ENCODE data around the gene TIMP3.

The TIMP3 gene

DNA sequence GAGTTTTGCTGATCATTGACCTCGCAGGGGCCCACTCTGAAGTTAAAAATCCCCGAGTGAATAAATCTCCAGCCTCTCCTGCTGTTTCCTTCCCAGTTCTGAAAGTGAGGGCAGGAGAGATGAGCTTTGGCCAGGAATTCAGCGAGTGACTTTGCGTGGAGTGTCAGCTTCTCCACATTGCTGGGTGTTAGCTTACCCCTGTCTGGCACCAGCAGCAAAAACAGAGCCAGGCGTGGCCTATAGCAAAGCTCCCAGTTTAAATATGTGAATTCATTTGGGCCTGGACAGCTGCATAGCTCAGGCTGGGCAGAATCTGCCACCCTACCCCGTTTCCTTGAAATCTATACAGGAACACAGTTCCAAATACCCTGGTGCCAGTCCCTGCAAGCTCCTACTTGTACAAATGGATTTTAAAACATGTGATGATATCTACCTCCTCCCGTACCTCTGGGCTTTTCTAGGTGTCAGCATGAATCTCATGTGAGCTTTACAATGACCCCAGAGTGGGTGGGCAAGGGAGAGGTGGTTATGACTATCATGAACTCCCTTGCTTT is 25.6 kb downstream of the TIMP3 start:
- no peak for DNase-seq (ENCODE audit: low read depth in 2 of 2, low spot score in 1 of 2)

- no peak for DNase-seq (ENCODE audit: low read depth in 2 of 2, low spot score in 1 of 2)
Measured at GRCh38 chr22:32828150-32828549, 26.6 kb downstream of the TIMP3 start.

- no peak for DNase-seq (ENCODE audit: low read depth in 2 of 2, low spot score in 1 of 2)
Measured at GRCh38 chr22:32828561-32828960, 27.1 kb downstream of the TIMP3 start.

GRCh38 chr22:32829451-32829851 is 27.9 kb downstream of the TIMP3 start:
- no peak for DNase-seq (ENCODE audit: low read depth in 2 of 2, low spot score in 1 of 2)

DNA sequence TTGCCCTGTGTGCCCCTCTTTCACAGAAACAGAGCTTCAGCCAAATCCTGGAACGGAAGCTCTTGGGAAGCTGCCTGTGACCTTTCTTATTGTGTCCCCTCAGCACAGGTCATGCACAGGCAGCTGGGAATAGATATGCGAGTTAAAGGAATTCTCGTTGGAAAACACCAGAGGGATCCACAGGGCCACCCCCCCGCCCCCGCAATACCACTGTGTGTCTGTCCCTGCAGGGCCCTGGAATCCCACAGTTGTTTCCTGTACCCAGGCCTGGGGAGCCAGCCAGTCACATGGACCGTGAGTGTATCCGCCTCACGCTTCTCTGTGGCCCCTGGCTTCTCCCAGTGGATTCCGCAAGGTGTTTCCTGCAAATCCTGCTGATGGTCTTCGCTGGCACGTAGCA is 29.0 kb downstream of the TIMP3 start:
- no peak for DNase-seq (ENCODE audit: low read depth in 2 of 2, low spot score in 1 of 2)

DNA sequence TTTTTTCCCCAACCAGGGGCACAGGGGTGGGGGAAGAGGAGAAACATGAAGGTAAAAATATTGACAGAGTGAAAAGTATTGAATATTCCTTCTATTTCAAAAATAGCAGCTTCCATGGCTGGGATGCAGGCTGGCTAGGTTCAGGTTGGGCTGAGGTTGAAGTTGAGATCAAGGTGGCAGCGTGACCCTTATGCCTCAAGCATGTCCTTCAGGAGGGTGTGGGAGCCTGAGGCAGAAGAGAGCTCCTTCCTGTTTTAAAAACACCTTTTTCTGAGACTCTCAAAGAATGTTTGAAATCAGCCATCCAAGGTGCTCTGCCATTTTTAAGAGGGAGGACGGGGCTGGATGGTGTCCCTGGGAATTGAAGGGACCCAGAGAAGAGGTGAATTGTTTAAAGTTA is 29.5 kb downstream of the TIMP3 start:
- no peak for DNase-seq (ENCODE audit: low read depth in 2 of 2, low spot score in 1 of 2)

GRCh38 chr22:32831584-32831983 is 30.1 kb downstream of the TIMP3 start:
- DNase-seq (ENCODE audit: low read depth in 2 of 2, low spot score in 1 of 2), result no peak

- no peak for DNase-seq (ENCODE audit: low read depth in 2 of 2, low spot score in 1 of 2)
Measured at GRCh38 chr22:32832174-32832573, 30.7 kb downstream of the TIMP3 start.

DNA sequence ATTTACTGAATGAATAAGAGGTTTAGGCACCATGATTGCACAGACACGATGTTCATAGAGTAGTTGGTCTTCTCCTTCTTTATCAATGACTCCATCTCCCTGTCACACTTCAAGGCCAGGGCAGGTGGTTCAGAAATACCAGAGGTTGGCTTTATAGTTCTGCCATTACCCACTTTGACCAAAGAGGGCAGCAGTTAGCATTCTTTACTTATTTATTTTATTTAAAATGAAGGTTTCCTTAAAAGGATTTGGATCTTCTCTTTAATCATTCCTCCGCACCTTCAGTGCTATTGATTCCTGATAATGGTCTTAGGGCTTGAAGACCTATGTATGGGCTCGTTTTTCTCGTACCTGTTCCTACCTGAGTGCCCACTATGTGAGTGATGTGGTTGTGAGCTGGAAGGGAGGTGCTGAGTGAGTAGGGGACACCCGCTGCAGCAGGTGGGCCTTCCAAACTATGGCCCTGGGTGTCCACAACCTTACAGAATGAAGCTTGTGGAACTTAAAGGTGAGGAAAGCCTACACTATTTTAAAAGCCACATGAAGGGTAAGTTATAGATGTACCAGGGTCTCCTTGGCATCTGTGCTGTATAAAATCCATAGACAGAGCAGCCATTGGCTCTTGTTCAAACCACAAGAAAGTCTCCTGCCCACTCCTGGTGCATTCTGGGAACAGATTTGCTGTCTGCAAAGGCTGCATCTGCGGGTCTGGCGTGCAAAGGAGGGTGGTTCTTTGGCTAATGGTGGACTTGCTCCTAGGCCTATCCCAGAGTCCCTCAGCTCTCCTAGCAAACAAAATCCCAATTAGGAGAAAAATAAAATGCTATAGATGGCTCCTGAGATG is 35.0 kb downstream of the TIMP3 start:
- DNase-seq (ENCODE audit: low read depth in 2 of 2, low spot score in 1 of 2), result no peak

DNA sequence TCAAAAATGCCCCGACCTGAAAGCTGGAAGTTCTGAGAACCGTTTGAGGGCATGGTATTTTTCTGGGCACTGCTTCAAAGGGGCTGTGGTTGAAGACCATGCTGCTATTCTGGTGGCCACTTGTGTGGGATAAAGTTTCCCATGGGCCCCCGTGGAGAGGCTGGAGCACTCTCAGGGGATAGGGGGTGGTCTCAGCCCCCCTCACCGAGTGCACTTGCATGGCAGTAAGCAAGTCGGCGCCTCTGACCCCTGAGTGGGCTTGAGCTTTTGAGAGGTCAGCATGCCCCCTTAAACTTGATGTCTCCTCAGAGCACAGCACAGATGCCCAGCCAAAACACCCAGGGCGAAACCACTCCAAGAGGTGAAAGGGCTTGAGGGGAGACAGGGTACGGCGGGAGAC is 35.6 kb downstream of the TIMP3 start:
- no peak for DNase-seq (ENCODE audit: low read depth in 2 of 2, low spot score in 1 of 2)

- no peak for DNase-seq (ENCODE audit: low read depth in 2 of 2, low spot score in 1 of 2)
Measured at GRCh38 chr22:32837803-32838202, 36.3 kb downstream of the TIMP3 start.

- no peak for DNase-seq (ENCODE audit: low read depth in 2 of 2, low spot score in 1 of 2)
Measured at GRCh38 chr22:32839831-32840584, 38.5 kb downstream of the TIMP3 start.

GRCh38 chr22:32841175-32841574 is 39.7 kb downstream of the TIMP3 start:
- no peak for DNase-seq (ENCODE audit: low read depth in 2 of 2, low spot score in 1 of 2)

GRCh38 chr22:32842486-32842885 is 41.0 kb downstream of the TIMP3 start:
- no peak for DNase-seq (ENCODE audit: low read depth in 2 of 2, low spot score in 1 of 2)

DNA sequence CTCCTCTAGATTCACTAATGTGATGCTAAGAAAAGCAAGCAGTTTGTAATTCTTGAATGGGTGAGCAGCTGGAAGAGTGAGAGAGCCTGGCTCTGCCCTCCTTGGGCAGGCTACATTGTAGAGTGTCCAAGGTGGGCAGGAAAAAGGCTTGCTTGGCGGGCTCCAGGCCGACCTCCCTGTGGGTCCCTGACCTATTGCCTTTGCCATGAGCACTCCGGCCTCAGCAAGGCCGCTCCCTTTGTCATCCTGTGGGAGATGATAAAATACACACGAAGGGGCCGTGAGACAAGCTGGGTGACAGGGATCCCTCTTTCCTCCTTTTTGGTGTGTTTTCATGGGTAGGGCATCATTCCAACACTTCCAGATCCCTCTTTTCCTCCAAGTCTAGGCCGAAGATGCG is 41.8 kb downstream of the TIMP3 start:
- no peak for DNase-seq (ENCODE audit: low read depth in 2 of 2, low spot score in 1 of 2)

DNA sequence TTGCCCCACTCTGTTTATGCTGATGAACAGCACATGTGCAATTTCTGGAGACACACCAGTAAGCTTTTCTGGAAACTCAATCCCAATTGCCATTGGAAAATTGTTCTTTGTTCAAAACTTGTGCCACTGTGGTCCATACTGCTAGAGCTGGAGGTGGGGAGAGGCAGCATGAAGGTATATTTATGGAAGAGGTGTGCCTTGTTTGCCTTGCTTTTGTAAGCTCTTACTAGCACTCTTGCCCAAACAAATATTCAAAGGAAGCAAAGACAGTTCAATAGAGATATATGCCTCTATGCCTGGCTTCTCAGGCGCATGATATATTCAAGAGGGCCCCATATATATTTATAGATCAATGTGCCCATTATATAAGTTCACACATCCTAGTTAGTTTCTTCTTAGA is 42.7 kb downstream of the TIMP3 start:
- DNase-seq (ENCODE audit: low read depth in 2 of 2, low spot score in 1 of 2), result no peak

DNA sequence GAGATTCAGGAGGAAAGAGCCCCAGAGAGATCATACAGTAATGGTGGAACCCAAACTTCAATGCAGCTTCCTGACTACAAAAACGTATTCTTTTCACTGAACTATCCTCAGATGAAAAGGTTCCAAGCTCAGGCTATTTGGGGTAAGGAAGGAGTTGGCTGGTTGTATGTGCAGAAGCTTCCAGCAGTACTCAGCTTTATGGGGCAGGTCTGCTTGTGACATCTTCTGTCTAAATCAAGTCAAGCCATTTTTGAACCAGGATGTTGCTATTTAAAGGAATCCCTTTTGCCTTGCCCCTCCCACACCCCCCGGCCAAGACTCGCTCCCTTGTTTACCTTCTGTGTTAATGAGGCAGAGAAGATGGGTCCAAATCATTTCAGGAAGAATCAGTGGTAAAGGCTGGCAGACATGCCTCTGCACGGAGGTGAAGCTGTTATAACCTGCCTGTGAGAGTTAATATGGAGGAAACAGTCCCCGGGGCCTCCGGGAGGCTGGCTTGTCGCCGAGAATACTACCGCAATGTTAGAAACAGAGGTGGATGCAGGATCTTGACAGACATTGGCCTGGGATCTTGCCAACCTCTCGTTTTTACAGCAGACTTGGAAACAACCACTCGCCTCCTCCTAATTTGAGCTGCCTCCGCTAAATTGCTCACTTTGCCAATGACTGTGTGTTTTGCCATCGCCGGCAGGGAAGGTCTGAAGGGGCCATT is 45.4 kb downstream of the TIMP3 start:
- DNase-seq (ENCODE audit: low read depth in 2 of 2, low spot score in 1 of 2), result no peak

DNA sequence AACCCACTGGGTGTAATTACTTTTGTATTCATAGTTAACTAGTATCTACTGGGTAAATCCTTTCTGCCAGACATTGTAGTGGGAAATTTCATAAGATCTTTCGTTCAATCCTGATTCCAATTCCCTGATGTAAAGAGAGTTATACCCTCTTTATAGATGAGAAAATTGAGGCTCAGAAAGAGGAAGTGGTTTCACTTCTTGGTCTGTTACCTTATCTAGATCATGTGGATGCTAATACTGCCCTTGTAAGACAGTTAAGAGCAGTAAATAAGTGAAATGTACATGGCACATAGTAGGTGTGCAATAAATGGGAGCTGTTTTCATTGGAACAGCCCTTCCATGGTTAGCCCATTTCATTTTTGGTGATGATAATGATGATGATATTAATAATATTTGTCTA is 46.7 kb downstream of the TIMP3 start:
- no peak for DNase-seq (ENCODE audit: low read depth in 2 of 2, low spot score in 1 of 2)

- DNase-seq (ENCODE audit: low read depth in 2 of 2, low spot score in 1 of 2), result no peak
Measured at GRCh38 chr22:32849501-32849900, 48.0 kb downstream of the TIMP3 start.

DNA sequence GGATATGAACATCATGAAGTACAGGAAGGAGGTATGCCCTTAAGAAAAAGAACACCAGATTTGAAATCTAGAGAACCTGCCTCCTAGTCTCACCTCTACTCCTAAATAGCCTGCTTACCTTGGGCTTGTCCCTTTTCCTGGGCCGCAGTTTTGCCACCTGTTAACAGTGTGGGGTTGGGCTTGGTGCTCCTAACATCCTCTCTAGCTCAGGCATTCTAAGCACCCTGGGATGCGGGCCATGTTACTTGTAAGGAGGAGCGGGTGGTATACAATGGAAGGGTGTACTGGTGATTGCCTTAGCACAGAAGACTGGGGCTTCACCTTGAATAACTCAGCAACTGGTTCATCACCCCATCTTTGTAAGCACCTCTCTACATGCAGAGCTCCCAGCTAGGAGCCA is 48.7 kb downstream of the TIMP3 start:
- DNase-seq (ENCODE audit: low read depth in 2 of 2, low spot score in 1 of 2), result no peak

Data from stimulated activated CD8-positive, alpha-beta memory T cell treated with anti-CD3 and anti-CD28 coated beads, Interleukin-4, amount 100 ng/mL, for 4 hours (primary cell).